Inferior parietal cortex (tissue), 1 donor: ENCODE results near the gene FAM169A.
"Not testable (repeated sequence)": the region's sequence is repeated elsewhere in the genome, so short reads cannot be mapped to it uniquely, and the experiment has no call there.

Experiments
- DNase-seq: peaks from one replicate; pipeline ENCODE4 v3.0.0-alpha.2; 2016; ENCODE audit errors: extremely low spot score

FAM169A gene, protein sequence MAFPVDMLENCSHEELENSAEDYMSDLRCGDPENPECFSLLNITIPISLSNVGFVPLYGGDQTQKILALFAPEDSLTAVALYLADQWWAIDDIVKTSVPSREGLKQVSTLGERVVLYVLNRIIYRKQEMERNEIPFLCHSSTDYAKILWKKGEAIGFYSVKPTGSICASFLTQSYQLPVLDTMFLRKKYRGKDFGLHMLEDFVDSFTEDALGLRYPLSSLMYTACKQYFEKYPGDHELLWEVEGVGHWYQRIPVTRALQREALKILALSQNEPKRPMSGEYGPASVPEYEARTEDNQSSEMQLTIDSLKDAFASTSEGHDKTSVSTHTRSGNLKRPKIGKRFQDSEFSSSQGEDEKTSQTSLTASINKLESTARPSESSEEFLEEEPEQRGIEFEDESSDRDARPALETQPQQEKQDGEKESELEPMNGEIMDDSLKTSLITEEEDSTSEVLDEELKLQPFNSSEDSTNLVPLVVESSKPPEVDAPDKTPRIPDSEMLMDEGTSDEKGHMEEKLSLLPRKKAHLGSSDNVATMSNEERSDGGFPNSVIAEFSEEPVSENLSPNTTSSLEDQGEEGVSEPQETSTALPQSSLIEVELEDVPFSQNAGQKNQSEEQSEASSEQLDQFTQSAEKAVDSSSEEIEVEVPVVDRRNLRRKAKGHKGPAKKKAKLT

DNA sequence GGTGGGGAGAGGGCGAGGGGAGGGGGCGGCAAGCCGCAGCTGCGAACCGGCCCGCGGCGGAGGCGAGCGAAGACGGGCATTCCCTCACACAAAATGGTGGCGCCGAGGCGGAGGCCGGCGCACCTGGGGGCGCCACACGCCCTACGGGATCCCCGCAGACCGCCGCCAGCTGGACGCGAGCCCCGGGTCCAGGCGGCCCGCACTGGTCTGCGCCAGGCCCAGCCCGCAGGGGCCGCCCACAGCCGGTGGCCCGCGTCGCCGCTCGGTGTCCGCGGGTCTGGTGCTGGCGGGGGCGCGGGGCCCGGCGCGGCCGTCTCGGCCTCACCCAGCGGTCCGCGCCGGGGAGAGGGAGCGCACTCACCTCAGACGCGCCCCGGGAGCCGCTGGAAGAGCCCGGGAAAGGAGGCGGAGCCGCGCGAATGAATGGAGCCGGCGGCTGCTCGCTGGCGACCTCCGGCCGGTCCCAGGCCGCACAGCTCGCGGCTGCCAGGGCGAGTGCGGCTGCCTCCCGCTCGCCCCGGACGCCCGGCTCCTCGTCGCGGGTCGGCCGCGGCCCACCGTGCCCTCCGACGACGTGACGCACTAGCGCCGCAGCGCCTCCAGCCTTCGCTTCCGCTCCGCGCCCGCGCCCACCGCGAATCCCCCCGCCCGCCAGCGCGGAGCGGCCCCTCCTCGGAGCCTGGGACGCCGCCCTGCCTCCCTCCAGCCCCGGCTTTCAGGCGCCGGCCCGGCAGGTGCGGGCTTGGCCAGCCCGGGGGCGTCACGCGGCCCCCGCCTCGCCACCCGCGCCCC, at the start of gene FAM169A:
Gene FAM169A, minus strand, starts transcription at position 584 of the 792 bp plus-strand sequence. CDS start 24,711 bp downstream, outside the sequence.
- no peak for DNase-seq

DNA sequence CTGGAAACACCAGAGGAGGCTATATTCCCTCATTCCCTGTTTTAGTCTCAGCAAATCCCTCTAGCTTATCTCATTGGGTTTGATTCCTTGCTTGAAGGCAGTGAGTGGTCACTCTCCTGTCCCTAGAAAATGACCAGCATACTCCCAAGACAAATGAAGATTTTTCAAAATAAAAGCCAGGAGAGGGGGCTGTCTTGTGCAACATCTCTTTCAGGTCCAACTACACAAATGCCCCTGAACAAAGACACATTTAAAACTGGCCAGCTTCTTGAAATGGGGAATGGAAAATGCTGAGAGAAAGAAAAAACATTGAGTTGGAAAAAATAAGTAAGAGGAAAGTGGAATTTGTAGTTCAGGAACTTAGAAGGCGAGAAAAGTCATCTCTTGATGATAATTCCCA, 49.3 kb upstream of the FAM169A start:
- no peak for DNase-seq

DNA sequence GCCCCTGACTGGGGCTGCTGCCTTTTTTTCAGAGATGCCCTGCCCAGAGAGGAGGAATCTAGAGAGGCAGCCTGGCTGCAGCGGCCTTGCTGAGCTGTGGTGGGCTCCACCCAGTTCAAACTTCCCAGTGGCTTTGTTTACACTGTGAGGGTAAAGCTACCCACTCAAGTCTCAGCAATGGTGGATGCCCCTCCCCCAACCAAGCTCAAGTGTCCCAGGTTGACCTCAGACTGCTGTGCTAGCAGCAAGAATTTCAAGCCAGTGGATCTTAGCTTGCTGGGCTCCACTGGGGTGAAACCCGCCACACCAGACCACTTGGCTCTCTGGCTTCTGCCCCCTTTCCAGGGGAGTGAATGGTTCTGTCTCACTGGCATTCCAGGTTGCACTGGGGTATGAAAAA, 45.2 kb upstream of the FAM169A start:
- not testable (repeated sequence) for DNase-seq

DNA sequence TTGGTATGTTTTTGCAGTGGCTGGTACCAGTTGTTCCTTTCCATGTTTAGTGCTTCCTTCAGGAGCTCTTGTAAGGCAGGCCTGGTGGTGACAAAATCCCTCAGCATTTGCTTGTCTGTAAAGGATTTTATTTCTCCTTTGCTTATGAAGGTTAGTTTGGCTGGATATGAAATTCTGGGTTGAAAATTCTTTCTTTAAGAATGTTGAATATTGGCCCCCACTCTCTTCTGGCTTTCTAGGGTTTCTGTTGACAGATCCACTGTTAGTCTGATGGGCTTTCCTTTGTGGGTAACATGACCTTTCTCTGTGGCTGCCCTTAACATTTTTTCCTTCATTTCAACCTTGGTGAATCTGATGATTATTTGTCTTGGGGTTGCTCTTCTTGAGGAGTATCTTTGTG, 43.7 kb upstream of the FAM169A start:
- DNase-seq = not testable (repeated sequence)

DNA sequence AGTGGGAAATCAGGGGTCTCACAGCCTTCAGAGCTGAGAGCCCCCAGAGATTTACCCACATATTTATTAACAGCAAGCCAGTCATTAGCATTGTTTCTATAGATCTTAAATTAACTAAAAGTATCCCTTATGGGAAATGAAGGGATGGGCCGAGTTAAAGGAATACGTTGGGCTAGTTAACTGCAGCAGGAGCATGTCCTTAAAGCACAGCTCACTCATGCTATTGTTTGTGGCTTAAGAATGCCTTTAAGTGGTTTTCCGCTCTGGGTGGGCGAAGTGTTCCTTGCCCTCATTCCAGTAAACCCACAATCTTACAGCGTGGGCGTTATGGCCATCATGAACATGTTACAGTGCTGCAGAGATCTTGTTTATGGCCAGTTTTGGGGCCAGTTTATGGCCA, 42.0 kb upstream of the FAM169A start:
- not testable (repeated sequence) for DNase-seq

DNA sequence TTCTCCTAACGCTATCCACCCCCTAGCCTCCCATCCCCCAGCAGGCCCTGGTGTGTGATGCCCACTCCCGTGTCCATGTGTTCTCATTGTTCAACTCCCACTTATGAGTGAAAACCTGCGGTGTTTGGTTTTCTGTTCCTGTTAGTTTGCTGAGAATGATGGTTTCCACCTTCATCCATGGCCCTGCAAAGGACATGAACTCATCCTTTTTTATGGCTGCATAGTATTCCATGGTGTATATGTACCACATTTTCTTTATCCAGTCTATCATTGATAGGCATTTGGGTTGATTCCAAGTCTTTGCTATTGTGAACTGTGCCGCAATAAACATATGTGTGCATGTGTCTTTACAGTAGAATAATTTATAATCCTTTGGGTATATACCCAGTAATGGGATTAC, 38.5 kb upstream of the FAM169A start:
- not testable (repeated sequence) for DNase-seq

DNA sequence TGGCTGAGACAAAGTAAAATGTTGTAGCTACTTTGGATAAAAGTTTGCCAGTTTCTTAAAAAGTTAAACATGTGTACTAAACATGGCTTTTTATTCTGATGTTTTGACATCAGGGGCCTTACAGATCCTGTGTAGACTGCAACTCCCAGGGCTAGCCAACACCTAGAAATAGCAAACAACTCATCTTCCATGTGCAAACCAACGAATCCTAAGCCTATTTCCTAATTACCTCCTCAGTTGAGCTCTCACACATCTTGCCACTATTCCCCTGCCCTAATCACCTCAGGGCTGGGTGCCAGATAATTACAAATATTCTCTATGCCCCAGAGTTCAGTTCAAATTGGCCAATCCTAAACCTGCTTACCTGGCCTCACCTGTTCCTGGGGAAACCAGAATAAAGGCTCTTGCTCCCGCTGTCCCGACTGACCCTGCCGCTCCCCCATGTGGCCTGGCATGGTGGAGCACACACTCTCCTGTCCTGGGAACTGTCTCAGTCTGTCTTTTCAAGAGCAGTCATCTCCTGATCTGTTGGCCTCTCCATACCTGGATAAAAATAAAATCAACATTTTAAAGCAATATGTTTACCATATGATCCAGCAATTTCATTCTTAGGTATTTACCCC, 37.1 kb upstream of the FAM169A start:
- no peak for DNase-seq

DNA sequence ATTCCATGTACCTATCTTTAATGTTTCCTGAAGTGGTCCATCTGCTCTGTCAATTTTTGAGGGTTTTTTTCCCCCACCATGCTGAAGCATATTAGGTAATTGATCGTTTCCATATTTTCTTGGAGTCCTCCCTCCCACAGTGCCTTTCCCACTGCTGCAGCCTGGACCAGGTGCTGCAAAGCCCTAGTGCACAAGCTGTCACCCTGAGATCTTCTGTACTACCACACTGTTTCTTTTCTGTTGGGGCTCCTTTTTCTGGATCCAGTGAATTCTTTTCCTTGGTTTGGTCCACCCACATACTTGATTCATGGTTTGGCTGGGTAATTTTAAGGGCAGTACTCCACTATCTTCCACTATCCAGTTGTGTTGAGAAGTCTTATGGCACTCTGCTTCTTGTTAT, 30.9 kb upstream of the FAM169A start:
- DNase-seq = no peak

DNA sequence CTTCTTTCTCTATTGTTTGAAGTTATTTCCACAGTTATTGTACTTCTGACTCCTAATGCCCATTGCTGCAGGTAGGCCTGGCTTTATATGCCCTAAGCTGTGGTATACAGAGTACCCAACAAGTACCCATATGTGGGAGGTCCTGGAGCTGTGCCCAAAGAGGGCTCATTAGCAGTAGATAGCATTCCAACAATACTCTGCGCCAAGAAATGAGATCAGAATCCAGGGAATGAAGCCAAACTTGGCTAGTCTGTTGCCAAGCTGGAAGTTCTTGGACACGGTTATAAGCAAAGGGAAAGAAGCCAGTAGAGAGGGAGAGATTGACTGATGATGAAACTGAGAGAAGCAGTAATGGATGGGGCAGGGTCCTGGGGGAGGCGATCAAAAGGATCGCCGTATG, 29.7 kb upstream of the FAM169A start:
- DNase-seq = peak; percentile 89

DNA sequence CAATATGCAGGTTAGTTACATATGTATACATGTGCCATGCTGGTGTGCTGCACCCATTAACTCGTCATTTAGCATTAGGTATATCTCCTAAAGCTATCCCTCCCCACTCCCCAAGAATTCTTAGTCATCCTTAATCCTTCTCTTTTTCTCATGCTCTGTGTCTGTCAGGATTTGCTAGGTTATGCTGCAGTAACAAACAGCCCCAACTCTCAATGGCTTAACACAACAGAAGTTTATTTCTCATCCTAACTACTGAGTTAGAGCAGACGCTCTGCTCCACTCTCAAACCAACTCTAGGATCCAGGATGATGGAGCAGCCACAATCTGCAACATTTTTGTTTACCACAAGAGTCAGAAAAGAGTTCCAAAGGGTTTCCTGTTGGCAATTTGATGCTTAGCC, 28.2 kb upstream of the FAM169A start:
- DNase-seq = no peak

DNA sequence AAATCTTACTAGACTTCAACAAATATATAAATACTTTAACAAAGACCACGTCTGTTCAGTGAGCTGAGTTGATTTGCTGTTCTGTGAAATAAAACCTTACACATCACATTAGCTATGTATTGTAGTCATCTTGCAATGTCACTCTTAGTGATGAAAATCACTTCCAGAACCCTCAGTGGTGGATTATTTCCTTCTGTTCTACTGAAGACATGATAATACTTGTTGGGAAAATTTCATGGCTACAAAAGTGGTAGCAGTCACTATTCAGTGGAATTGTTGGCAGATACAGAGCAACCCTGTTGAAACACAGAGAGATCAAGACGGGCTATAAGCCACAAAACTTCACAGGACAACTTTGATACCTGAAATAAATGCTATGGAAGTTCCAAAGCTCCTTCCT, 26.7 kb upstream of the FAM169A start:
- DNase-seq = no peak

DNA sequence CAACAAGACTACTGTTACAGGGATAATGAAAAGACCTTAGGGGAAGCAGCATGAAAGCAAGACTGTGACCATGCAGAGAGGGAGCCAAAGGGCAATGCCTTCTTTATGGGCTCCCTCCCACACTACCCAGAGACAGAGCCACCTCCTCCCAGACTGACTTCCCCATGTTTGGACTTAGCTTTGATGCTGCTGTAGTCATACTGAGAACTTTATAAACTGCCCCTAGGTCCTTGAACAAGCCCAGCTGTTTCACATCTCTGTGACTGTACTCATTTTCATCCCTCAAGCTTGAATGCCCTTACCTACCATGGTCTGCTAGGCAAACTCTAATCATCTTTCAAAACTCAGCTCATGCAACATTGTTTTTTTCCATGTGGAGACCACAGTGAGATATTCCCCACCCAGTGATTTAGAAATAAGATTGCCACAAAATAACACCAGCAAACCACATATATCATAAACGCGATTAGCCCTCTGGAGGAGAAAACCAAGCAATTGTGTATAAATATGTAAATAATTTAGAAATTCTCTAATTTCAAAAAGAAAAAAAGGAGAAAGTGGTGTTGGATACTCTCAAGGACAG, 23.4 kb upstream of the FAM169A start:
- no peak for DNase-seq

DNA sequence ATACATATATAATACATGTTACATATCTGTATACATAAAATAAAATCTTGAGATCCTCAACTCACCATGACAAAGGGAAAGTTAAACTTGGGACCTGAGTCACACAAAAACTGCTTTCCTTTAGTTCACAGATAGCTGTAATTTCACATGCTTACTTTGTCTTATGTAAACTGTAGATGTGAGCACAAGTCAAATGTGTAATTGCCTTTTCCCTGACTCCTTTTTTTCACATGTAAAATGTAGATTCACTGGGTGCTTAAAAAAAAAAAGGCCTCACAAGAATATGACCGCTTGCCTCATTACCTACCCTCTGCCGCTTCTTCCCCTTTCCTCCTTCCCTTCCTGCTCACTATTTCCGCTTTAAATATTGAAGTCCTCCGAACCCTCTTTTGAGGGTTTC, 21.9 kb upstream of the FAM169A start:
- no peak for DNase-seq

DNA sequence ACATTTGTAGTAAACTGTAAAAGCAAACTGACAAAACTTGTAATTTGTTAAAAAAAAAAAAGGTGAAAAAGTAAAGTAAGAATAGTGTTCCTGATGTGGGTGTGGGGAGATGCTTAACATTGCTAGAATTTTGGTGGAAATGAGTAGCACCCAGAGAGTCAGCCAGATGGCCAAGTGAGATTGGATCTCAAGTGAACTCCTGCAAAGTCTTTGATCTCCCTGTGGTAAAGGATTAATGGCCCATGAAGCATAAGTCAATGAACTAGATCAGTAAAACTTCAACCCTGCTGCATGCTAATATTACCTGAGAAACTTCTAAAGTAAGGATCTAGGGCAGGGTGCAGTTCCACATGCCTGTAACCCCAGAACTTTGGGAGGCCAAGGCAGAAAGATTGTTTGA, 19.0 kb upstream of the FAM169A start:
- no peak for DNase-seq

DNA sequence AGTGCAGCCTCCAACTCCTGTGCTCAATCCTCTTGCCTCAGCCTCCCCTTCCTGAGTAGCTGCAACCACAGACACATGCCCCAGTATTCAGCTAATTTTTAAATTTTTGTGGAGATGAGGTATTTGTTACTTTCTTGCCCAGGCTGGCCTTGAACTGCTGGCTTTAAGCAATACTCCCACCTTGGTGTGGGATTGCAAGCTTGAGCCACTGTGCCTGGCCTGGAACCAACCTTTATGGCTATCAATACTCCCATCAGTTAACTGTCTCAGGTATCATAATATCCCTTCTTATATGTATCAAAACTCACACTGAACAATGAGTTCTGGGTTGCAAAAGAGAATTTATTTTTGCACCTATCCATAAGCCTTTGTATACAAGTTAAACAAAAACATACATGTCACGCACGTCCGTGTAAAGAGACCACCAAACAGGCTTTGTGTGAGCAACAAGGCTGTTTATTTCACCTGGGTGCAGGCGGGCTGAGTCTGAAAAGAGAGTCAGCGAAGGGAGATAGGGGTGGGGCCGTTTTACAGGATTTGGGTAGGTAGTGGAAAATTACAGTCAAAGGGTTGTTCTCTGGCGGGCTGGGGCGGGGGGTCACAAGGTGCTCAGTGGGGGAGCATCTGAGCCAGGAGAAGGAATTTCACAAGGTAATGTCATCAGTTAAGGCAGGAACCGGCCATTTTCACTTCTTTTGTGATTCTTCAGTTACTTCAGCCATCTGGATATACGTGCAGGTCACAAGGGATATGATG, 16.4 kb upstream of the FAM169A start:
- DNase-seq = not testable (repeated sequence)

DNA sequence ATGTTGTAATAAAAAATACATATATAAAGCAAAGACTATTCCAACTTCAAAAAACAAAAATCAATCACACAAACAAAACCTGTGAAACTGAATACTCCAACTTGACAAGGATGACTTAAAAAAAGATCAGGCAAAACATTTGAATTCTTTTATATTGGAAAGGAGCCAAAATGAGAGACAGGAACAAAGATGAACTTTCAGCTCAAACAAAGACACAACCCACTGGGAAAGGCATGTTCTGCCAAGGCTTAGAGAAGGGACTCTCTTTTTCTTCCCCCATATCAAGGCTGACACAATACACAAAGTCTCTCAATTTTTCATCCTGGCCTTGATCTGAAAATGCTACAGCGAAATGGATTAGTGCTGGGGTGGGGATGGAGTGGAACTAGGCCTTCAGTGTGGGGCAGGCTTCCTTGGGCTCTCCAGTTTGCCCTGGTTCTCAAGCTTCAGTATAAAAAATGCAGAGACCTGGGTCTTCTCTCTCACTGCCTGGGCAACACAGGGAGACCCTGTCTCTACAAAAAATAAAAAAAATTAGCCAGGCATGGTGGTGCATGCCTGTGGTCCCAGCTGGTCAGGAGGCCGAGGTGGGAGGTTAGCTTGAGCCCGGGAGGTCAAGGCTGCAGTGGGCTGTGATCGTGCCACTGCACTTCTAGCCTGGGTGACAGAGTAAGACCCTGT, 11.6 kb upstream of the FAM169A start:
- peak; percentile 54 for DNase-seq

DNA sequence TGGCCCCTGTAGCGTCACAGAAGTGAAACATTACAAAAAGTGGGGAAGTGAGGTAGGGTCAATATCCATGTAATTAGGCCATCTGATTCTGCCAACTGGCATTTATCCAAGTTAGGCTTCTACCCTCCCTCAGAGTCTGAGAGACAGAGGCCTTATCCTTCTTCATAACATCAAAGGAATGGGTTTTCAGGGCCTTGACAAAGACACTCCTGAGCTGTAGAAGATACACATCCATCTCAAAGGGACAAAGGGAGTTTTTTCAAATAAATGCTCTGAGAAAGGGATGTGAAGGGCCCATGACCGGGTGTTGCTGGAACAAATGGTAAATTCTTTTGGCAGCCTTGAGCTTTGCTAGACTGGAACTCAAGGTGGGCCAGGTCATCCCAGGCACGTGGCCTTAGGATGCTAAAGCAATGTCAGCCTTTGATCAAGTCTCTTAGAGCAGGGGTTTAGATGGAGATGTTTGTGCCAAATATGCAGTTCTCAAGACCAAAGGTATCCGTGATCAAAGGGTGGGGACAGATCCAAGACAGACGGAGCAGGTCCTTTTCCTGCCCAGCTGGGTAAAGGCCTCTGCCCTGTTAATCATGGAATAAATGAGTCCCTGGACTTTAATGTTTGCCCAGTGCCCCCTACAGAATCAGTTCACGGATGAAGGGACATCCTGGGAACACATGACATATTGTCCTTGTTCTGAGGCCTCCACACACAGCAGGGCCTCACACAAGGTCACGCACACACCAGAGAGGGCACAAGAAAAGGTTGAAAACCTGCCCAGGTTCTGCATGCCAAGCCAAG, 10.0 kb upstream of the FAM169A start:
- DNase-seq = no peak

DNA sequence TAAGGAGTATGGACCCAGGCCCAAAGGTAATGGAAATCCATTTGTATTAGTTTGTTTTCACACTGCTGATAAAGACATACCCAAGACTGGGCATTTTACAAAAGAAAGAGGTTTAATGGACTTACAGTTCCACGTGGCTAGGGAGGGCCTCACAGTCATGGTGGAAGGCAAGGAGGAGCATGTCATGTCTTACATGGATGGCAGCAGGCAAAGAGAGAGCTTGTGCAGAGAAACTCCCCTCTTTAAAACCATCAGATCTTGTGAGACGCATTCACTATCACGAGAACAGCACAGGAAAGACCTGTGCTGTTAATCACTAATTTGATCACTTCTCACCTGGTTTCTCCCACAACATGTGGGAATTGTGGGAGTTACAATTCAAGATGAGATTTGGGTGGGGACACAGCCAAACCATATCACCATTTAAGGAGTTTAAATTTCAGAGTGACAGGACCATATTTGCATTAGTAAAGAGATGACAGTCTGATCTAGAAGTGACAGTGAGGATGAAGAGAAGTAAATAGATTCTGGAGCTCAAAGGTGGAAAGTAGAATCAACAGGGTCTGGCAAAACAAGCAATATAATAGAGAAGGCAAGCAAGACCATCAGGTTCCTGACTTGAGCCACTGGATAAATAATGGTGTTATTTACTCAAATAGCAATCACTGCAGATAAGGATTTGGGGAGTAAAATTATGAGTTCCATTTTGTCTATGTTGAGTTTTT, 7.5 kb upstream of the FAM169A start:
- no peak for DNase-seq
